Measurements from ENCODE around the gene LPAR1.

DNA sequence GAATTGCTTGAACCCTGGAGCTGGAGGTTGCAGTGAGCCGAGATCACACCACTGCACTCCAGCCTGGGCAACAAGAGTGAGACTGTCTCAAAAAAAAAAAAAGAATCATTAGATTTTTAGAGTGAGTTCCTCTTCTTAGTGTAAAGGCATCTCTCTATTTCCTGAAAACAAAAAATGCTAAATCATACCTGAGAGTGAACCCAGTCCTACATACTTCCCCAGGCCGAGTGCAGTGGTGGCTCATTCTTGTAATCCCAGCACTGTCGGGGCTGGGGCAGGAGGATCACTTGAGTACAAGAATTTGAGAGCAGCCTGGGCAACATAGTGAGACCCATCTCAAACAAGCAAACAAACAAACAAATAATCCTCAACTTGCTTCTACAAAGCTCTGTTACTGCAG, 38.2 kb upstream of the LPAR1 start:
- TF ChIP-seq, protein P1, sequence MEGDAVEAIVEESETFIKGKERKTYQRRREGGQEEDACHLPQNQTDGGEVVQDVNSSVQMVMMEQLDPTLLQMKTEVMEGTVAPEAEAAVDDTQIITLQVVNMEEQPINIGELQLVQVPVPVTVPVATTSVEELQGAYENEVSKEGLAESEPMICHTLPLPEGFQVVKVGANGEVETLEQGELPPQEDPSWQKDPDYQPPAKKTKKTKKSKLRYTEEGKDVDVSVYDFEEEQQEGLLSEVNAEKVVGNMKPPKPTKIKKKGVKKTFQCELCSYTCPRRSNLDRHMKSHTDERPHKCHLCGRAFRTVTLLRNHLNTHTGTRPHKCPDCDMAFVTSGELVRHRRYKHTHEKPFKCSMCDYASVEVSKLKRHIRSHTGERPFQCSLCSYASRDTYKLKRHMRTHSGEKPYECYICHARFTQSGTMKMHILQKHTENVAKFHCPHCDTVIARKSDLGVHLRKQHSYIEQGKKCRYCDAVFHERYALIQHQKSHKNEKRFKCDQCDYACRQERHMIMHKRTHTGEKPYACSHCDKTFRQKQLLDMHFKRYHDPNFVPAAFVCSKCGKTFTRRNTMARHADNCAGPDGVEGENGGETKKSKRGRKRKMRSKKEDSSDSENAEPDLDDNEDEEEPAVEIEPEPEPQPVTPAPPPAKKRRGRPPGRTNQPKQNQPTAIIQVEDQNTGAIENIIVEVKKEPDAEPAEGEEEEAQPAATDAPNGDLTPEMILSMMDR (IDR thresholded peaks at IDR 0.05) = no peak
- no peak for TF ChIP-seq POLR2A (IDR thresholded peaks at IDR 0.05)

Measured in adrenal gland (tissue), 5 donors.